ENCODE data around the gene CS.
A peak's percentile ranks its signal among the peaks of the same experiment; 100 is the strongest.
"Not testable (repeated sequence)": the region's sequence is repeated elsewhere in the genome, so short reads cannot be mapped to it uniquely, and the experiment has no call there.

CS gene

DNA sequence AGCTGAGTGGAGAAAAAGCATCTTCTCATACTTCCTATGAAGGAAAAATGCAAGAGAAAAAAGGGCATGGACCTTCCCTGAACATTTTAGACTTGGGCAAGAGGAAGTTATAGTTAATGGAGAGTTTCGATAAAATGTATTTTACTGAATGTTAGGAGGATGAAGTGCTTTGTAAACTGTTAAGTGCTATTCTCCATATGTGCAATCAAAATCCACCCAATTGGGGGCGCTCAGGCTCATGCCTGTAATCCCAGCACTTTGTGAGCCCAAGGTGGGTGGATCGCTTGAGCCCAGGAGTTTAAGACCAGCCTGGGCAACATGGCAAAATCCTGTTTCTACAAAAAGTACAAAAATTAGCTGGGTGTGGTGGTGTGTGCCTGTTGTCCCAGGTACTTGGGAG lies 17.5 kb upstream of the CS start:
- no peak for DNase-seq

DNA sequence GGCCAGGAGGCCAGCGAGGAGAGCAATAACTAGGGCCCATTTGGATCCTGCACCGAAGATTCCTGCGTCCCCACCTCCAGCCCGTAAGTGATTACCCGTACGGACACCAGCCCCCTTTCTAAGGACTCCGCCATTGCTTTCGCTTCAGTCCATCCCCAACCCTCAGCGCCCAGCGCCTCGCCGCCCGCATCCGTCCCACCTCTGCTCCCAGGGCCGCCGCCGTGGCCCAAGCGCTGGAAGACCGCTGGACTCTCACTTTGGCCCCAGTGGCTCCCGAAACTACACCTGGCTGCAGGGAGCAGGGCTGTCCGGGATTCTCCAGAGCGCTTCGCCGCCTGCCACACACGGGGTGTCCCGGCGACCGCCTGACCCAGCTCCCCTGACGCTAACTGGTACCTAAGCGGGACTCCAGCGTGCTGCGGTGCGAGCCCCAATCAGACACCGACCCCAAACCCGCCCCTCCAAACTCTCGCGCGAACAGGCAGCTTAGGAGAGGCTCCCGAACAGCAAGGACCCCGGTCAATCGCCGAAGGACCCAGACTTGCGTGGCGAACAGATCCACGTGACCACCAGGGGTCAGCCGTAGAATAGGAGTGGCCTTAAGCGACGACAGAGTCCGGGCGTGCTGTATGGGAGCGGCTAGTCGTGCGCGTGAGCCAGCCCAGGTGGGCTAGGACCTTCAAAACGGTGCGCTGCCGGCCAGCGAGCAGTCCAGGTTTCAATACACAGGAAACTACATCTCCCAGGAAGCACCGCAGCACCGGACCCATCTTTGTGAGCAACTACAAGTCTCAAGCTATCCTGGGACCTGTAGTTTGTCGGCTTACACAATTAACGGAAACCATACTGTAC lies 15.7 kb upstream of the CS start, which contains the start of gene CNPY2:
TSS of gene CNPY2 (minus strand) at position 367 of the 852 bp plus-strand sequence. CDS start 771 bp downstream, outside the sequence.
- peak; percentile 92 for DNase-seq

GRCh38 chr12:56315249-56315621 lies 15.1 kb upstream of the CS start:
- no peak for DNase-seq

- no peak for DNase-seq
Observed at GRCh38 chr12:56311003-56311402, 10.9 kb upstream of the CS start.

- DNase-seq = no peak
Observed at GRCh38 chr12:56308714-56309113, 8.6 kb upstream of the CS start.

DNA sequence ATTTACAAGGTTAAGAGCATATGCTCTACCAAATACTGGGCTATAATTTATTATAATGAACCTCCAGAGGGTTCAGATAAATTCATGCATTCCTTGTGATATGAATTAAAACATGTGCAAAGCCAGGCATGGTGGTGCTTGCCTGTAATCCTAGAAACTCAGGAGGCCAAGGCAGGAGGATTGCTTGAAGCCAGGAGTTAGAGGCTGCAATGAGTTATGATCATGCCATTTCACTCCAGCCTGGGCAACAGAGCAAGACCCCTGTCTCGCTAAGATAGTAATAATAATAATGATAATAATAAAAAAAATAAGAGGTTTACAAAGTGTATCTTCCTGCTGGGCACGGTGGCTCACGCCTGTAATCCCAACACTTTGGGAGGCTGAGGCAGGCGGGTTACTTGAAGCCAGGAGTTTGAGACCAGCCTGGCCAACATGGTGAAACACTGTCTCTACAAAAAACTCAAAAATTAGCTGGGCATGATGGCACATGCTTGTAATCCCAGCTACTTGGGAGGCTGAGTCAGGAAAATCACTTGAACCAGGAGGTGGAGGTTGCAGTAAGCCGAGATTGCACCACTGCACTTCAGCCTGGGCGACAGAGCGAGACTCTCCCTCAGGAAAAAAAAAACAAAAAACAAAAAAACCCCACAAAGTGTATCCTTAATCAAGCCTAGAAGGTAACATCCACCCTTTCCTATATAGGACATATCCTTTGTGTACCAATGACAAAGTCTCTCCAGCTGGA lies 7.3 kb upstream of the CS start:
- DNase-seq = no peak

- DNase-seq = no peak
Observed at GRCh38 chr12:56304872-56305590, 4.9 kb upstream of the CS start.

GRCh38 chr12:56304276-56304675 lies 4.1 kb upstream of the CS start:
- DNase-seq = no peak

- no peak for DNase-seq
Observed at GRCh38 chr12:56300644-56301464, 724 bp upstream of the CS start.

DNA sequence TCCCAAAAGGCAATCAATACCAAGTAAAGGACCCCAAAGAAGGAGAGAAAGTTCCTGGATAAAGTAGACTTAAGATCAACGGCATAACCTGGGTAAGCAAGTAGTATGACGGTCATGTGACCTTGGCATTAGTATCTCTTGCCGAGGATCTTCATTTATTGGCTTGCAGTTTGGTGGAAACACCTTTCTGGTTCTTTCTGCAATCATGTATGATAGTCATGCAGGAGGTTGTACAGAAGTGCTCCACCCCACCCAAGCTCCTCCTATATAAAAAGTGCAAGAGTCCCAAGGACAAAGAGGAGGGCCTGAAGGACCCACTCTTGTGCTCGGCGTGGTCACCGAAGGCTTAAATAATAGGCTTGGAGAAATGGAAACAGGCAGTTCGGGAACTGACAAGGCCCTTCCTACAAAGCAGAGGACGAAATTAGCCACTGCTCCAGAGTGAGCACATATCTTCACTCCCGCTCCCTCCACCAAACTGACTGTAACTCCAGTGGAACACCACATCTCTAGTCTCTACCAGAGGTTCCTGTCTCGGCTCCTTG lies 750 bp downstream of the CS start:
- peak; percentile 26 for DNase-seq

GRCh38 chr12:56298828-56299227 lies 1.3 kb downstream of the CS start:
- no peak for DNase-seq

DNA sequence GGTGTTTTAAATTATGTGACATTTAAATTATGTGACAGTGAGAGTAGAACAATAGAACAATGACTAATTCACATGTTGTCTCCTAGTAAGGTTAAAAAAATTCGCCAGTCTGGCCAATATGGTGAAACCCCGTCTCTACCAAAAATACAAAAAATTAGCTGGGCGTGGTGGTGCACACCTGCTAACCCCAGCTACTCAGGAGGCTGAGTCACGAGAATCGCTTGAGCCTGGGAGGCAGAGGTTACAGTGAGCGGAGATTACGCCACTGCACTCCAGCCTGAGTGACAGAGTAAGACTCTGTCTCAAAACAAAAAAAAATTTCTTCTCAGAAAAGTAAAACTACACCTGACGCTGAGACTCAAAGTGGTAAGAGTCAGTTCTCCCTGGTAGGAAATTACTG lies 2.7 kb downstream of the CS start:
- DNase-seq = no peak

- no peak for DNase-seq
Observed at GRCh38 chr12:56296295-56296694, 3.8 kb downstream of the CS start.

GRCh38 chr12:56293795-56294194 lies 6.3 kb downstream of the CS start:
- no peak for DNase-seq

GRCh38 chr12:56288705-56289387 lies 11.3 kb downstream of the CS start:
- no peak for DNase-seq

DNA sequence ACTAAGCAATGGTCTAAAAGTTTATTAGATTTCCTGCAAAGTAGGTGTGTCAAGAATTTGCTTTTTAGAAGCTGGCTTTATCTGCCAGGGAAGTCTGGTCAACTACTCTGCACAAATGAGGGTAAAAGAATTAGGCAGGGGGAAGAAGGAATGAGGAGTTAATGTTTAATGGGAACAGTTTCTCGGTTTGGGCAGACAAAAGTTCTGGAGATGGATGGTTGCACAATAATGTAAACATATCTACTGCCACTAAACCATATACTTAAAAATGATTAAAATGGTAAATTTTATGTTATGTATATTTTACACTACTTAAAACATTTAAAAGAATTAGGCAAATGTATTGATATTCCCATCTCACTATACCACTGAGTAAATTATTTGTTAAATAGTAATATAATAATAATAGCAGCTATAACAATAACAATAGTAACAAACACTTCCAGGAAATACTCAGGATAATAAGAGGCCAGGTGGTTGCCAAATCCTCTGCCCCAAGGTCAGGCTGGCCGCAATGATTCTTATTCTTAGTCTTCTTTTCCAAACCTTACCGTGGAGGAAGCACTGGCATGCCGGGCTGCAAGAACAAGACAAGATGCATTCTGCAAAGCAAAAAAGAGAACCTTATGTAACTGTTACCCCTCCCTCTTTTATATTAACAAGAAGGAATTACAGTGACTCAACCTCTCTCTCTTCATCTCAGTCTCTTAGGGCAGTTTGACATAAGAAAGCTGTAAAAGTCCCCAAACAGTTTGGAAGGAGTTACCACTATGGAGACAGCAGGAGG lies 13.9 kb downstream of the CS start:
- no peak for DNase-seq

GRCh38 chr12:56284263-56284662 lies 15.9 kb downstream of the CS start:
- DNase-seq = not testable (repeated sequence)

GRCh38 chr12:56282579-56282978 lies 17.6 kb downstream of the CS start:
- no peak for DNase-seq

DNA sequence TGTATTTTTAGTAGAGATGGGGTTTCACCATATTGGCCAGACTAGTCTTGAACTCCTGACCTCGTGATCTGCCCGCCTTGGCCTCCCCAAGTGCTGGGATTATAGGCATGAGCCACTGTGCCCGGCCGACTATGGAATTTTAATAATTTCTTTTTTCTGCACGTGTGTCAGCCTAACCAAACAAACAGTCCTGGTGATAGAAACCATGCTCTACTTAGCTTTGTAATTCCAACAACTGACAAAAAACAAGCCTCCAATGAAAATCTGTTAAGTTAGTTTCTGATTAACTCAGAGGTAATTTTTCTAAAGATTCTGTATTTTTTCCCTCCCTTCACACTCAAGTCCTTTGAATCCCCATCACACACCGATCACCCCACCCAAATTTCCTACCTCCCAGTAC lies 18.1 kb downstream of the CS start:
- no peak for DNase-seq

GRCh38 chr12:56280849-56281248 lies 19.3 kb downstream of the CS start:
- DNase-seq = no peak

DNA sequence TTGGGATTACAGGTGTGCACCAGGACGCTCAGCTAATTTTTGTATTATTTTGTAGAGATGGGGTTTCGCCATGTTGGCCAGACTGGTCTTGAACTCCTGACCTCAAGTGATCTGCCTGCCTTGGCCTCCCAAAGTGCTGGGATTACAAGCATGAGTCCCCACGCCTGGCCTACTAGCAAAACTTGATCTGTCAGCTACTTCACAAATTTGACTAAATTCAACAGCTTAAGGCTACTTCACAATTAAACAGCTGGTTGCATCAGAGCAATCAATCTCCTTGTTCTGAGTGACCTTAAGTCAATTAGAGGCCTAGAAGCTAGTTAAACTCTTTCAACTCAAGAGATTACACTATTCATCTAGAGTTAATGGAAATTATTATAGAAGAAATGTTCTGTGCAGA lies 21.2 kb downstream of the CS start:
- no peak for DNase-seq
